ENCODE data around the gene MTOR.

DNA sequence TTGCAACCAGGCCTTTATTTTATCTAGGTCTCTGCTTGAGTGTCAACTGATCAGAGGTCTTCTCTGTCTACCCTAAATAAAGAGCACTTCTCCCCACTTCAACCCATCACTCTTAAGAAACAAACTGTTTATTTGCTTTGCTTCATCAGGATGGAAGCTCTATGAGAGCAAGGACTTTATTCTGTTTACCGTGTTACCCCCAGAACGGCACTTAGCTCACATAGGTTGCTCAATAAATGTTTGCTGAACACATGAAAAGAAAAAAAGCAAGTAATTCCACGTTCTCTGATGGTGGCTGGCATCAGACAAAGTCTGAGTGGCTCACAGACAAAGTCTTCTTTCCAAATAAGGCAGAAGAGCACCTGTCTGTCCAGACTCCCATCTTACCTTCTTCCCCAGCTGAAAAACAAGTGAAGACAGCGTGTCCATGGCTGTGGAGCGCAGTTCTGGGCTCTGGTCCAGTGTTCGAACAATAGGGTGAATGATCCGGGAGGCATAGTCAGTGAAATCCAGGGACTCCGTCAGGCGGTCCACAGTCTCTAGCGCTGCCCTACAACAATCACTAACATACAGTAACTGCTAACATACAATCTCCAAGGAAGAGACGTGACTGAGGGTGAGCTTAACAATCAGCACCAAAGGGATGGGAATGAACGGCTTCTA is 50.3 kb downstream of the MTOR start:
- no peak for TF ChIP-seq POLR2A (IDR thresholded peaks at IDR 0.05)
- TF ChIP-seq, protein P1, sequence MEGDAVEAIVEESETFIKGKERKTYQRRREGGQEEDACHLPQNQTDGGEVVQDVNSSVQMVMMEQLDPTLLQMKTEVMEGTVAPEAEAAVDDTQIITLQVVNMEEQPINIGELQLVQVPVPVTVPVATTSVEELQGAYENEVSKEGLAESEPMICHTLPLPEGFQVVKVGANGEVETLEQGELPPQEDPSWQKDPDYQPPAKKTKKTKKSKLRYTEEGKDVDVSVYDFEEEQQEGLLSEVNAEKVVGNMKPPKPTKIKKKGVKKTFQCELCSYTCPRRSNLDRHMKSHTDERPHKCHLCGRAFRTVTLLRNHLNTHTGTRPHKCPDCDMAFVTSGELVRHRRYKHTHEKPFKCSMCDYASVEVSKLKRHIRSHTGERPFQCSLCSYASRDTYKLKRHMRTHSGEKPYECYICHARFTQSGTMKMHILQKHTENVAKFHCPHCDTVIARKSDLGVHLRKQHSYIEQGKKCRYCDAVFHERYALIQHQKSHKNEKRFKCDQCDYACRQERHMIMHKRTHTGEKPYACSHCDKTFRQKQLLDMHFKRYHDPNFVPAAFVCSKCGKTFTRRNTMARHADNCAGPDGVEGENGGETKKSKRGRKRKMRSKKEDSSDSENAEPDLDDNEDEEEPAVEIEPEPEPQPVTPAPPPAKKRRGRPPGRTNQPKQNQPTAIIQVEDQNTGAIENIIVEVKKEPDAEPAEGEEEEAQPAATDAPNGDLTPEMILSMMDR (IDR thresholded peaks at IDR 0.05), result no peak
- TF ChIP-seq EP300 (IDR thresholded peaks at IDR 0.05), result no peak

All from ovary (tissue), 3 donors.